ENCODE data around the gene TNFRSF25.

GRCh38 chr1:6489799-6490180, 23.8 kb upstream of the TNFRSF25 start:
- TF ChIP-seq GATA2 (IDR thresholded peaks at IDR 0.05; ENCODE audit: low read depth, low read length) (no peak), GATA3 (IDR thresholded peaks at IDR 0.05; ENCODE audit: low read depth, low read length) (no peak)
